Neuronal stem cell (in vitro differentiated cells): Measurements from ENCODE around the gene TIMP2.

ENCODE experiments used
- DNase-seq: peaks from one replicate; pipeline ENCODE4 v3.0.0-alpha.2; 2013; ENCODE audit warnings: low spot score
- H2AFZ ChIP-seq: one replicate; pipeline ENCODE4 v1.6.1; 2013; ENCODE audit warnings: mild to moderate bottlenecking, low read length, inconsistent platforms
- H2AK5ac ChIP-seq: 2 replicates; pipeline ENCODE4 v1.6.1; 2013; ENCODE audit warnings: low read depth, mild to moderate bottlenecking, inconsistent platforms, low read length, moderate library complexity, mixed read lengths
- H2BK120ac ChIP-seq: 2 replicates; pipeline ENCODE4 v1.6.1; 2013; ENCODE audit warnings: low read depth, mild to moderate bottlenecking, inconsistent platforms, low read length, moderate library complexity, mixed read lengths
- H2BK12ac ChIP-seq: one replicate; pipeline ENCODE4 v1.6.1; 2013; ENCODE audit warnings: low read length, inconsistent platforms
- H2BK15ac ChIP-seq: 2 replicates; pipeline ENCODE4 v1.6.1; 2013; ENCODE audit warnings: mild to moderate bottlenecking, low read length, inconsistent platforms, mixed read lengths
- H2BK5ac ChIP-seq: one replicate; pipeline ENCODE4 v1.6.1; 2013; ENCODE audit warnings: inconsistent platforms, mild to moderate bottlenecking, low read length, moderate library complexity
- H3K14ac ChIP-seq: one replicate; pipeline ENCODE4 v1.6.1; 2013; ENCODE audit warnings: low read length, inconsistent platforms
- H3K18ac ChIP-seq: 2 replicates; pipeline ENCODE4 v1.6.1; 2013; ENCODE audit warnings: low read length, inconsistent platforms
- H3K23ac ChIP-seq: 2 replicates; pipeline ENCODE4 v1.6.1; 2013; ENCODE audit warnings: low read depth, mild to moderate bottlenecking, mixed read lengths, low read length, inconsistent platforms; ENCODE audit not compliant: poor library complexity
- H3K27ac ChIP-seq: replicated peaks from 3 replicates; pipeline ENCODE4 v1.5.1; 2013; ENCODE audit warnings: low read length, inconsistent platforms
- H3K27me3 ChIP-seq, 3 experiments: 2 replicates each; pipeline ENCODE4 v1.6.1; 2013; ENCODE audit warnings: low read length in 3 of 3, mild to moderate bottlenecking in 2 of 3, inconsistent platforms in 1 of 3, low read depth in 1 of 3, mixed read lengths in 1 of 3, moderate library complexity in 1 of 3; ENCODE audit not compliant: control insufficient read depth in 3 of 3, insufficient read depth in 3 of 3
- H3K36me3 ChIP-seq, 2 donors: replicated peaks in 1 of 2; 2 replicates each; pipeline ENCODE4 v1.6.1; 2013; ENCODE audit warnings: low read length in 2 of 2; ENCODE audit not compliant: control insufficient read depth in 2 of 2, insufficient read depth in 2 of 2
- H3K4ac ChIP-seq: 2 replicates; pipeline ENCODE4 v1.6.1; 2013; ENCODE audit warnings: inconsistent platforms, mild to moderate bottlenecking, low read length, moderate library complexity
- H3K4me1 ChIP-seq, 2 donors: 1 replicate in 1 of 2; 2 replicates in 1 of 2; pipeline ENCODE4 v1.6.1; 2013; ENCODE audit warnings: low read length in 2 of 2, low read depth in 1 of 2; ENCODE audit not compliant: control insufficient read depth in 2 of 2, insufficient read depth in 1 of 2
- H3K4me2 ChIP-seq: one replicate; pipeline ENCODE4 v1.6.1; 2013; ENCODE audit warnings: mild to moderate bottlenecking, low read length, inconsistent platforms; ENCODE audit not compliant: insufficient read depth, poor library complexity, severe bottlenecking
- H3K4me3 ChIP-seq, 2 donors: 2 replicates each; pipeline ENCODE4 v1.5.1; 2013; ENCODE audit warnings: low read length in 2 of 2, mild to moderate bottlenecking in 2 of 2, inconsistent platforms in 1 of 2, moderate library complexity in 1 of 2
- H3K79me1 ChIP-seq: one replicate; pipeline ENCODE4 v1.6.1; 2013; ENCODE audit warnings: low read depth, mild to moderate bottlenecking, inconsistent platforms, low read length, moderate library complexity
- H3K9ac ChIP-seq: one replicate; pipeline ENCODE4 v1.6.1; 2013; ENCODE audit warnings: mild to moderate bottlenecking, low read depth, low read length, inconsistent platforms; ENCODE audit not compliant: poor library complexity
- H3K9me3 ChIP-seq, 2 donors: replicated peaks in 1 of 2; 2 replicates each; pipeline versions ENCODE3 to v1.6.1; 2013; ENCODE audit warnings: low read length in 2 of 2, mild to moderate bottlenecking in 2 of 2, inconsistent platforms in 1 of 2, low read depth in 1 of 2, mixed read lengths in 1 of 2, moderate library complexity in 1 of 2; ENCODE audit not compliant: control insufficient read depth in 2 of 2, insufficient read depth in 1 of 2
- H4K8ac ChIP-seq: one replicate; pipeline ENCODE4 v1.6.1; 2013; ENCODE audit warnings: low read depth, mild to moderate bottlenecking, inconsistent platforms, low read length, moderate library complexity
- H4K91ac ChIP-seq: one replicate; pipeline ENCODE4 v1.6.1; 2013; ENCODE audit warnings: low read length, low read depth, mild to moderate bottlenecking, inconsistent platforms; ENCODE audit not compliant: poor library complexity
- WGBS, 2 donors: extraction: QIAGEN DNeasy Blood & Tissue Kit; methylation state at CpG; one replicate each; pipeline ENCODE4 v1.1.7; 2013; ENCODE audit warnings: missing lambda C conversion rate in 2 of 2, mixed read lengths in 1 of 2; ENCODE audit not compliant: insufficient read length in 2 of 2, insufficient replicate concordance in 1 of 2; ENCODE audit errors: extremely low coverage in 2 of 2; 5-methylcytosine and 5-hydroxymethylcytosine counted together

The TIMP2 gene

GRCh38 chr17:78969865-78970264 lies 44.7 kb upstream of the TIMP2 start:
- no peak overlapping the region for H2BK120ac ChIP-seq

DNA sequence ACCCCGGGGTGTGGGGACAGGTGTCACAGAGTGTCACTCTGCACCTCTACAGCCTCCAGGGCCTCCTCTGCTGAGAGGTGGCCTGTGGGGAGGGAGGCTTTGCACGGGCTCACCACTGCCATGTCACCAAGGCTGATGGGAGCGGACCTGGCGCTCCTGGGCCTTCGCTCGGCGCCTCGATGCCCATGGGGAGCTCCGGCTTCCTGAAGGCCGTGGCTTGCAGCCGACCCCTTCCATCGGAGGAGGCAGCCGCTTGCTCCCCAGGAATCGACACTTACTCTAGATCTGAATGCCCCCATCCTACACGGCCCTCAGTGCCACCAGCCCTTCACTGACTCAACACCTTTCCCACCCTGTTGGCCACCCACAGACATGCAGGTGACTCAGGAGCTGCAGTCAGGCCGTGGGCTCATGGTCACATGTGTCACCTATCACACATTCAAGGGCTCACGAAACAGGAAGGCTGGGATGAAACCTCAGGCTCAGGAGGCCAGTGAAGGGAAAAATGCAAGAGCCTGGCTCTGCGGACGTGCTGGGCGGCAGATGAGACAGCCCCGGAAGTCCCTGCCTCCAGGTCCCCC lies 42.7 kb upstream of the TIMP2 start:
- WGBS, 2 donors = no CpG with 5 or more reads among the region's 21 CpGs
- no peak overlapping the region for H3K4me2 ChIP-seq

More at GRCh38 chr17:78969865-78970264, 44.7 kb upstream of the TIMP2 start:
- Histone ChIP-seq H3K79me1 (no peaks in the 10 kb centered on the region), H3K14ac (no peak overlapping the region), H3K4me3 (no peak overlapping the region), H3K36me3 (peaks cover 2 to 13% of the 10 kb centered on the region in 2 donors), H3K18ac (no peak overlapping the region), H2BK15ac (no peak overlapping the region), H3K27ac (no peak overlapping the region), H2BK5ac (no peak overlapping the region), H3K4ac (no peak overlapping the region), H4K8ac (no peak overlapping the region), H3K4me2 (no peak overlapping the region), H3K23ac (no peak overlapping the region), H3K9ac (no peak overlapping the region), H2AK5ac (no peak overlapping the region), H4K91ac (no peak overlapping the region), H2BK12ac (no peak overlapping the region), H3K9me3 (peaks cover 0 to 2% of the 10 kb centered on the region in 2 donors), H3K27me3 (no peaks in the 10 kb centered on the region), H2AFZ (no peak overlapping the region), H3K4me1 (peaks cover 6 to 13% of the 10 kb centered on the region in 2 donors)
- DNase-seq = no peak
- WGBS, 2 donors = no CpG with 5 or more reads among the region's 9 CpGs

DNA sequence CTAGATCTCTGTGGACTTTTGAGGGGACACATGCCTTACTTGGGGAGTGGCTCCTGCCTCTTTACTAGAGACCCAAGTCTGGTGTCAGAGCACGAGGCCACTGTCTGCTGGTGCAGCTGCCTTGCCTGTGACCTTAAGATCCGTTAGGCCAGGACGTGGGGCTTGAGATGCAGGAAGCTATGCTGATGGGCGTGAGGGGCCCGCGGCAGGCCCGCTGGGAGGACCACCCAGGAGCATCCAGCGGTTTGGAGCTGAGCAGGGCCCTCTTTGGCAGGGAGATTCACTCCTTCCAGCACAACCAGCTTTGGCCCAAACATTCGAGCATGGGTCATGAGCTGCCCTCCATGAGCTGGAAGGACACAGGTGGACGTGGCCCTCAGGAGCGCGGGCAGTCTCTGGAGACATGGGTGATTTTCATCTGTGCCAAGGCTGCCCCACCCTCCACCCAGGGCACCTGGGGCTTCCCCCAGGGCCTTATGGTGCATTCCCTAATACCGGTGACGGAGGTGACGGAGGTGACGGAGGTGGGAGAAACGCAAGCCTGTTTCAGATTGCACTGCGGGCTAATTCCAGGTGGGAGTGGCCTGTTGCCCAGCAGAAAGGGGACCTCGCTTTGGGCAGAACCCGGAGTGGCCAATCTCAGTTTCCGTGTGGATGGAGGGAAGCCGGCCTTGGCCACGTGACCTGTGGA lies 41.9 kb upstream of the TIMP2 start:
- Histone ChIP-seq H3K4me3 (no peak overlapping the region), H3K18ac (peak overlapping the region; percentile 4), H3K9me3 (peaks cover 0 to 2% of the 10 kb centered on the region in 2 donors)

More for the DNA sequence above, 42.7 kb upstream of the TIMP2 start:
- Histone ChIP-seq H3K27me3 (no peaks in the 10 kb centered on the region), H3K23ac (peak overlapping the region; percentile 18), H4K8ac (no peak overlapping the region), H2AFZ (no peak overlapping the region), H2BK15ac (no peak overlapping the region), H3K4ac (no peak overlapping the region), H3K27ac (no peak overlapping the region), H2BK5ac (peak overlapping the region; percentile 60), H3K79me1 (no peaks in the 10 kb centered on the region), H3K36me3 (peaks cover 2 to 13% of the 10 kb centered on the region in 2 donors), H4K91ac (peak overlapping the region; percentile 59), H2BK120ac (no peak overlapping the region), H2BK12ac (no peak overlapping the region), H3K18ac (no peak overlapping the region), H2AK5ac (peak overlapping the region; percentile 43), H3K9ac (no peak overlapping the region), H3K14ac (no peak overlapping the region), H3K4me1 (peaks cover 0 to 6% of the 10 kb centered on the region in 2 donors), H3K9me3 (peaks cover 0 to 2% of the 10 kb centered on the region in 2 donors), H3K4me3 (no peak overlapping the region)
- DNase-seq = no peak

DNA sequence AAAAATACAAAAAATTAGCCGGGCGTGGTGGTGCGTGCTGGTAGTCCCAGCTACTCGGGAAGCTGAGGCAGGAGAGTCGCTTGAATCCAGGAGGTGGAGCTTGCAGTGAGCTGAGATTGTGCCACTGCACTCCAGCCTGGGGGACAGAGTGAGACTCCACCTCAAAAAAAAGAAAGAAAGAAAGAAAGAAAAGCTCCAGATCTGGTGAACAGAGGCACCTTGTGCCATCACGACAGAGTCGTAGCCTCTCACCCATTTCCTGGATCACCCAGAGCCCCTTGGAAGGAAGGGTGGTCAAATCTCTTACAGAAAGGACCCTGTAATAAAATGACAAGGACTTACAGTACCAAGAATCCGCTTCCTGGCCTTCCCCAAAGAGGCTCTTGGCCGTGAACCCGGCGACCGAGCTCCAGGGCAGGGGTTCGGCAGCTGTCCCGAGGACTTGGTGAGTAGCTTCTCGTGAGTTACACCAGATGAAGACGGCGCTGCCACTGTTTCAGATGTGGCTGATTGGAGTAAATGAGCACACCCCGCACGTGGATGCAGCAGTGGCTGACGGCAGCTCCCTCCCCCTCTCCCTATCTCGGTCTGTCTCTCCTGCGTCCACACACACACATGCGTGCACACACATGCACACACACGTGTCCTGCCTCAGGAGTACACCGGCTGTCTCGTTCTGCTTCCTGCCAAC lies 41.1 kb upstream of the TIMP2 start:
- H3K27me3 ChIP-seq = no peaks in the 10 kb centered on the region
- H3K18ac ChIP-seq = no peak overlapping the region
- no peak overlapping the region for H4K8ac ChIP-seq
- peak overlapping the region; percentile 66 for H3K14ac ChIP-seq
- no peak overlapping the region for H3K4me3 ChIP-seq
- no peak overlapping the region for H2BK120ac ChIP-seq
- peak overlapping the region; percentile 22 for H3K9ac ChIP-seq
- no CpG with 5 or more reads among the region's 26 CpGs for WGBS, 2 donors
- no peaks in the 10 kb centered on the region for H3K79me1 ChIP-seq
- no peak overlapping the region for H4K91ac ChIP-seq
- H3K36me3 ChIP-seq = peaks cover 2 to 13% of the 10 kb centered on the region in 2 donors
- H3K9me3 ChIP-seq = peaks cover 0 to 2% of the 10 kb centered on the region in 2 donors
- H2BK12ac ChIP-seq = no peak overlapping the region
- no peak overlapping the region for H3K4me2 ChIP-seq
- DNase-seq = no peak
- H2BK5ac ChIP-seq = no peak overlapping the region
- no peak overlapping the region for H2AK5ac ChIP-seq
- H2BK15ac ChIP-seq = no peak overlapping the region
- H2AFZ ChIP-seq = no peak overlapping the region
- no peak overlapping the region for H3K23ac ChIP-seq
- H3K4ac ChIP-seq = no peak overlapping the region
- no peak overlapping the region for H3K27ac ChIP-seq
- peaks cover 0 to 4% of the 10 kb centered on the region in 2 donors for H3K4me1 ChIP-seq

More for the DNA sequence above, 41.9 kb upstream of the TIMP2 start:
- no CpG with 5 or more reads among the region's 23 CpGs for WGBS, 2 donors
- Histone ChIP-seq H2BK5ac (no peak overlapping the region), H2BK15ac (no peak overlapping the region), H2BK12ac (no peak overlapping the region), H3K27me3 (no peaks in the 10 kb centered on the region), H3K4me1 (peaks cover 0 to 4% of the 10 kb centered on the region in 2 donors), H3K27ac (no peak overlapping the region), H3K36me3 (peaks cover 2 to 13% of the 10 kb centered on the region in 2 donors), H3K4ac (no peak overlapping the region), H3K14ac (peak overlapping the region; percentile 66), H3K79me1 (no peaks in the 10 kb centered on the region), H4K91ac (no peak overlapping the region), H3K23ac (peak overlapping the region; percentile 37), H3K4me2 (no peak overlapping the region), H2AK5ac (peak overlapping the region; percentile 32), H2AFZ (no peak overlapping the region), H3K9ac (no peak overlapping the region), H2BK120ac (no peak overlapping the region), H4K8ac (no peak overlapping the region)
- no peak for DNase-seq
